HG02678 (cell line): ENCODE results near the gene SCAPER.
A peak's percentile ranks its signal among the peaks of the same experiment; 100 is the strongest.
"Not testable (repeated sequence)": the region's sequence is repeated elsewhere in the genome, so short reads cannot be mapped to it uniquely, and the experiment has no call there.

Source experiments
- ATAC-seq: cut with Tn5 transposase; IDR thresholded peaks from one replicate; pipeline ENCODE4 v1.9.1; 2021; ENCODE audit warnings: mild to moderate bottlenecking, moderate library complexity; ENCODE audit not compliant: unreplicated experiment

The SCAPER gene

DNA sequence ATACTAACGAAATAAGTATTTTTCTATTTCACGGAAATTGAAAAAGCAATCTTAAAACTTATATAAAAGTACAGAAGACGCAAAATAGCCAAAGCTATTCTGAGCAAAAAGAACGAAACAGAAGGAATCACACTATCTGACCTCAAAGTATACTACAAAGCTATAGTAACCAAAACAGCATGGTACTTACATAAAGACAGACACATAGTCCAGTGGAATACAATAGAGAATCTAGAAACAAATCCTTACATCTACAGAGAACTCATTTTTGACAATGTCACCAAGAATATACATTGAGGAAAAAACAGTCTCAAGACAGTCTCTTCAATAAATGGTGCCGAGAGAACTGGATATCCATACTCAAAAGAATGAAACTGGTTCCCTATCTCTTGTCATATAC is 322.6 kb downstream of the SCAPER start:
- ATAC-seq, result no peak

DNA sequence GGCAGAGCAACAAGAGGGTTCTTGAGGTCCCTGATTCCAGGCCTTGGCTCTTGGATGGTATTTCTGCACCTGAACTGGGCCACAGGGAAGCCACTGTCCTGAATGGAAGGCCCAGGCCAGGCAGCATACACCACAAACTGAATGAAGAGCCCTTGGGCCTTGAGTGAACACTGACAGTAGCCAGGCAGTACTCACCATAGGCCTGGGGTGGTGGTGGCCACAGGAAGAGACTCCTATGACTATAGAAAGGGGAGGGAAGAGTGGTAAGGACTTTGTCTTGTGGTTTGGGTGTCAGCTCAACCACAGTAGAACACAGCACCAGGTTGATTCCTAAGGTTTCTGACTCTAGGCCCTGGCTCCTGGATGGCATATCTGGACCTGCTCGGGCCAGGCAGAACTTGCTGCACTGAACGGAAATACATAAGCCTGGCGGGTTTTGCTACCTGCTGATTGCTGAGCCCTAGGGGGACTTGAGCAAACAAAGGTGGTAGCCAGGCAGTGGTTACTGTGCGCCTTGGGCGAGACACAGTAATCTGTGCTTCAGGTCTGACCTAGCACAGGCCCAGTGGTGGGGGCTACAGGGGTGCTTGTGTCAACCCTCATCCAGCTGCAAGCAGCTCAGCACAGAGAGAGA is 327.1 kb downstream of the SCAPER start:
- no peak for ATAC-seq

DNA sequence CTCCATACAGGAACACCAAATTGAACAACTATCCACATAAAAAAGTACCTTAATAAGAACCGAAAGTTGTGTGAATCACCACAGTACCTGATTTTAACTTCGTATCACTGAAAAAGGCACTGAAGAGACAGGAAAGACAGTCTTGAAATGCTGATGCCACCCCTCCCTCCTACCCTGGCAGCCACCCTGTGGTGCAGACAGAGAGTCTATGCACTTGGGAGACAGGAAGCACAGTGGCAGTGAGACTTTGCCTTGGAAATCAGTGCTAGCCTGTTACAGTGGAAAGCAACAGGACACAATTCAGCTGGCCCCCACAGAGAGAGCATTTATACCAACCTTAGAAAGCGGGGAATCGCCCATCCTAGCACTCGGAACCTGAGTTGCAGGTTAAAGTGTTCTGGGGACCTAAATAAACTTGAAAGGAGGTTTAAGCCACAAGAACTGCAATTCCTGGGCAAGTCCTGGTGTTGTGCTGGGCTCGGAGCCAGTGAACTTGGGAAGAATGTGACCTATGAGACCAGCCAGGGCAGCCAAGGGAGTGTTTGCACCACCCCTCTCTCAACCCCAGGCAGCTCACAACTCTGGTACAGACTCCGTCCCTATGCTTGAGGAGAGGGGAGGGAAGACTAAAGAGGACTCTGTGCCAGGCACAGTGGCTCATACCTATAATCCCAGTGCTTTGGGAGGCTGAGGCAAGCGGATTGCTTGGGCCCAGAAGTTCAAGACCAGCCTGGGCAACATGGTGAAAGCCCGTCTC is 328.4 kb downstream of the SCAPER start:
- ATAC-seq, result no peak

DNA sequence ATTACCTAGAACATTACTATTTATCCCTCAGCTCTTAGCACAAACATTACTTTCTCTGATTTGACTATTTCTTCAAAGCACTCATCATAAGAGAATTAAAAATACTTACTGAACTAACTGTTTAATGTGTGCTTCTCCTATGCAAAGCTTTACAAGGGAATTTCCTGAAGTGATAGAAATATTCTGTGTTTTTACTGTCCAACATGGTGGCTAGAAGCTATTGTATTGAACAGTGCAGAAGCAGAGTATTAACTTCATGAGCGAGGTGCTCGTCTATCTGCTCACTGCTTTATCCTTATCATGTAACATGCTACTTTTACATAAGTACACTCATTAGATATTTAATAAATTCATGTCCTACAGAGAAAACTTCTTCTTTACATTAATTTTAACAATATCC is 329.5 kb downstream of the SCAPER start:
- ATAC-seq, result no peak

DNA sequence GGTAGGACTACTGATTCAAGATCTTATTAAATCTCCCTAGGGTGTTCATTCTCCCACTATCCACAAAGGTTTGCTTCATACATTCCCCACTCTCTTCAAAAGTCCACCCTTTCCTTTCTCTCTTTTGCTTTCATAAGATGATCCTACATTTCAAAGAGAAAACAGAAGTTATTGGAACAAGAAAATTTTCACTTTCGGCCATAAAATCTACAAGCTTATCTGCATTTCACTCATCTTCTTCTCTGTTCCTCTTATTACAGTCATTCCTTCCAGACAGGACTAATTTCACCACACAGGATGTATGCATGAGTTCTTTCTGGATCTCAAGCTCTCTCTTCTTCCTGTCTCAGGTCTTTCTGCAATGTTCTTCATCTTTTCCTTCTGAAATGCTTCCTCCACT is 329.9 kb downstream of the SCAPER start:
- peak; percentile 76 for ATAC-seq

DNA sequence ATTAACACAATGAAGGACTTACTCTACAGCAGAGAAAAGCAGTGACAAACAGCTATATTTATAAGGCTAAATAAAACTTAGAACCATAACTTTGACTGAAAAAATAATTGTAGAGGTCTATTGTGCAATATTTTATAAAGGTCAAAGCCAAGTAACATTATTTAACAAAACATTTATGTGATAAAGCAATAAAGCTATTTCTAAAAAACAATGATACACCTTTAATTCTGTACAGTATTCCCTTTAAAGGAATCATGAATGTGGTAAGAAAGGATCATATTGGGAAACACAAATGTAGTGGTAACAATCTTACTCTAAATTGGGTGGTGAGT is 332.2 kb downstream of the SCAPER start:
- no peak for ATAC-seq

DNA sequence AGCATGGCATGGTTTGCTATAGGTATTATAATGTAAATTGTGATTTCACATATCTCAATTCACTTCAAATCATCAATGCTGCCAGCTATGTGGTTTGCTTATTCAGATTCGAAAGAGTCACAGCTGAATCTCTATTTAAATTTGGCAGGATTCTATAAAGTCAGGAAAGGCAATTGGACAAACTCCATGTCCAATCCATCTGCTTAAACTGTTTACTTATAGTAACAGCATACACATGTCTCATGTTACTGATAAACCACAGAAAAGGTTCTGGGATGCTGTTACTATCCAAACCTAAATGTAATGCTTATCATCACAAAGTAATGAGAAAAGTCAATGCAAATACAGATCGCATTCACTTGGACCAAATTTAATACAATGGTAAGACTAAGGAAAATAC is 338.9 kb downstream of the SCAPER start:
- no peak for ATAC-seq

DNA sequence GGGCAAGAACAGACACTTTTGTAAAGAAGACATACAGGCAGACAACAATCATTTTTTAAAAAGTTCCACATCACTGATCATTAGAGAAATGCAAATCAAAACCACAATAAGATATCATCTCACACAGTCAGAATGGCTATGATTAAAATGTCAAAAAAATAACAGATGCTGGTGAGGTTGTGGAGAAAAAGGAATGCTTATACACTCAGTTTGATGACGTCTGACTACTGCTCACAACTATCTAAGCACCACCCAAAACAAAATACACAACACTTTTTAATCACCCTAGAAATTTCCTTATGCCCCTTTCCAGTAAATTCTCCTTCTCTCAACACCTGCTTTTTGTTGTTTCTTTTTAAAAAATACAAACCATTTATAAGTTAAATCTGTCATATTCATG is 339.8 kb downstream of the SCAPER start:
- ATAC-seq, result no peak

DNA sequence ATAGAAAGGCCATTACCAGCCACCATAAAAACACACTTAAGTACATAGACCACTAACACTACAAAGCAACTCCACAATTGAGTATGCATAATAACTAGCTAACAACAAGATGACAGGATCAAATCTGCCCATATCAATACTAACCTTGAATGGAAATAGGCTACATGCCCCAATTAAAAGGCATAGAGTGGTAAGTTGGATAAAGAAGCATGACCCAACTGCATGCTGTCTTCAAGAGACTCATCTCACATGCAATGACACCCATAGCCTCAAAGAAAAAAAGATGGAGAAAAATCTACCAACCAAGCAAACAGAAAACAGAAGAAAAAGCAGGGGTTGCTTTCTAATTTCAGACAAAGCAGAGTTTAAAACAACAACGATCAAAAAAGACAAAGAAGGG is 349.9 kb downstream of the SCAPER start:
- no peak for ATAC-seq

DNA sequence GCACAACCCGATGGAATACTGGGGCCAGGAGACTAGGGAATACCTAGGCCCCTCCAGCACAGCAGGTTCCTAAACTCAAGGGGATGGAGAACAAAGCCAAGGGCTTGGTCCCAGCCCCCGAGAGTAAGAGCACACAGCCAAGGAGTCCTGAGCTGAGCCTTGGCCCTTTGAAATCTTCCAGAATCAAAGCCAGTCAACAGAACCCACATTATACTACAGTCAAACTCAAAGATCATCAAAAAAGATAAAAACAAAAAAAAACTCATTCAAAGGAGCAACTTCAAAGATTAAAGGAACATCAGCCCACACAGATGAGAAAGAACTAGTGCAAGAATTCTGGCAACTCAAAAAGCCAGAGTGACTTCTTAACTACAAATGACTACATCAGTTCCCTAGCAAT is 351.6 kb downstream of the SCAPER start:
- no peak for ATAC-seq

DNA sequence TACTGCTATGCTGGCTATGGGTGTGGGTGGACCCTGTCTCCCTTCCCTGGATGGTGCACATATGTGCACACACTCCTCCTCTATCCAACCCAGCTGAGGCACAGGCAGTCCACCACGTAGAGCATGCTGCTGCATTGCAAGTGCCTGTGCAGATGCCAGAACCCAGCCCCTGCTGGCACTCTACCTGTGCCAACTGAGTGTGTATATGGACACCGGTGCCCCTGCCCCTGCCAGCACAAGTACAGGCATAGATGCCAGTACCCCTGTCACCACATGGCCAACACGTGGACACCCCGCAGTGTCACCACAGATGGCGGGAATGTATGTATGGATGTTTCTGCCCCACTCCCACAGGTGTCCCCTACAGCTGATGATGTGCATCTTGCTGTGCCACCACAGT is 352.0 kb downstream of the SCAPER start:
- no peak for ATAC-seq

DNA sequence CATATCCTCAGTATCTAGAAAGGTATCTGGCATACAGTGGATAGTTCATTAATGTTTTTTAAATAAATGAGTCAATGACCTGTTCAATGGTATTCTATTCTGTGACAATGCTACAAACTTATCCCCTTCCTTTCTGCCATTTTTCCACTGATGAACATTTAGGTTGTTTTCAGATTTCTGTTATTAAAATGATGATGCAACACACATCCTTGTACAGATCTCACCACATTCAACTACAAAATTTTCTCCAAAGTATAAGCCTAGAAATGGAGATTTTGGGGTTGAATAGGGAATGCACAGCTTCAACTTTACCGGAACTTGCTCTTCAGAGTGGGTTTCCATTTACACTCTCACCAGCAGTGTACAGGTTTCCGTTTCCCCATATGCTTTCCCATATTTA is 358.3 kb downstream of the SCAPER start:
- no peak for ATAC-seq

DNA sequence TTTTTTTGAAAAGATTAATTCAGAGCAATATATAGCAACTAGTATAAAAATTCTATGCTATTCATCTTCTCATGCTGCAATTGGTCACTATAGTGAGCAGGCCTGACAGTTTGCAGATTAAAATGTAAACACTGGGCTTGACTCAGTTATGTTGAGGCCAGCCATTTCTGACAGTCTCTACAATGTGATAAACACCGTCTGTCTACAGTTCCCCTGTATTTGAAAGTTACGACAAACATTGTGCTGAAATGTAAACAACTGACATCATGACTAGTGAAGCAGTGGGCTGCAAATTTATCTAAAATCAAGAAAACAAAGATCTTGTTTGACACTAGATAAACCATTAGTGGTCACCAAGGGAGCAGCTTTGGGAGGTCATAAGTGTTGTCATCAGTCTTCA is 371.1 kb downstream of the SCAPER start:
- ATAC-seq, result no peak

DNA sequence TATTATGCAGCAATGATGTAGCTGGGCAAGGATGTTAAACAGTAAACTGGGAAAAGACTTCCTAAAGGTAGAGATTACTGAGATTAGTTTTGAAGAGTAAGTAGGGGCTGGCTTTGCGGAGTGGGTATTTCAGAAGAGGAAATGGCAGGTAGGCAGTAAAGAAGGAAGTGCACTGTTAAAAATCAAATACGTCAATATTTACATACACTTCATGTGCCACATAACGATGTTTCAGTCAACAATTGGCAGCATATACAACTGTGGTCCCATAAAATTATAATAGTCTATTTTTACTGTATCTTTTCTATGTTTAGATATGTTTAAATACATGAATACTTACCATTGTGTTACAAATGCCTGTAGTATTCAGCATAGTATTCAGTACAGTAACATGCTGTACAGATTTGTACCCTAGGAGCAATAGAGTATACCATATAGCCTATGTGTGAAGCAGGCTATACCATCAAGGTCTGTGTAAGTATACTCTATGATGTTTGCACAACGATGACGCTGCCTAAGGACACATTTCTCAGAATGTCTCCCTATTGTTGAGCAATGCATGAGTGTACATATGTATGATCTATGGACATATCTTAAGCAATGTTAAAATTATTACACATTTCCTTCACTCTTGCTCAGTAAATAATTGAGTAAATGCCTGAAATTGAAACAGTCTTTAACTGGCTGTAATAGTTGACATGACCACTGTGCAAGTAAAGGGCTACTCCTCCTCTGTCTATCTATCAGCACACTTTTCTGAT is 371.9 kb downstream of the SCAPER start:
- no peak for ATAC-seq

DNA sequence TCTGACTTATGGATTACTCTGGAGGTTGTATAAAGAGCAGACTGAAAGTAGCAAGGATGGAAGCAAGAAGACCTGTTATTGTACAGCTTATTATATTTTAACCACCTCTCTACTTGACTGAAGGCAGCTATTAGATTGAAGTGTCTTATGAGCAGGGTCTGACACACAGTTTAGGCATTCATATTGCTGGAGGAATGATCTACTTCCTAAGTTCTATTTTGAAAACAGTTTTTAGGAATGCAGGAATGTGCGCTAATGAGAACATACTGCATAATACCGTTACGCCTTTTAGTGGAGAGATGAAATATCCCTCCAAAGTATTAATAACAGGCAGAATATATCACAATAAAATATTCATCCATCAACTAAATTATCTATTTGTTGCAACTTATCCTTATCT is 375.2 kb downstream of the SCAPER start:
- no peak for ATAC-seq

DNA sequence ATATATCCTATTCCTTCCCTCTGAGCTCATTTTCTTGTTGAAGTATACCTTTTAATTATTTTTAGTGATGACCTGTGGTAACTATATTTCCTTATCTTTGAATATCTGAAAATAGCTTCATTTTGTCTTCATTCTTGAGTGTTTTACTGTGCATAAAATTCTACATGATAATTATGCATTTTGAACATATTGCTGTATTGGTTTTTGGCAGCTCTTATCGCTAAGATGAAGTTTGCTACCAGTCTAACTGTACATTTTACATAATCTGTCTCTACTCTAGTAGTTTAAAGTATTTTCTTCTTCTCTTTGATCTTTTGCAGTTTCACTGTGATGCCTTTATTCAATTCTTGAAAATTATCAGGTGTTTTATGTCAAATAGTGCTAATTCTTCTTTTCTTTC is 379.0 kb downstream of the SCAPER start:
- no peak for ATAC-seq

DNA sequence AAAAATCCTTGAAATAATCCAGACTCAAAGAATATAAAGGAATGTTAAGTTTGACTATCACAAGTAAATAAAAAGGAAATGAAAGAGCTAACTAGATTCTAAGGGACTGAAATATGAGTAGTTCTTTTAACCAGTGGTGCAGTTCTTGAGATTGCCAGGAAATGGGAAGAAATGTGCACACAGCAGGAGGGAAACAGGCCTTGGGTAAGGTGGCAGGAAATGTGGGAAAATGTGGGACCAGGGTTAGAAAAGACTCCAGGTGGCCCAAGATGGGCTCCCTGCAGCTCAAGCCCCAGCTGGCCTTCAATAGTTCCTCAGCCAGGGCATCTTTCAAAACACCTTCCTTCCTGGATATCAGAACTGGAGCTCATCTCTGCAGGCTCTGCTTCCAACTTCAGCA is 387.2 kb downstream of the SCAPER start:
- ATAC-seq, result no peak

DNA sequence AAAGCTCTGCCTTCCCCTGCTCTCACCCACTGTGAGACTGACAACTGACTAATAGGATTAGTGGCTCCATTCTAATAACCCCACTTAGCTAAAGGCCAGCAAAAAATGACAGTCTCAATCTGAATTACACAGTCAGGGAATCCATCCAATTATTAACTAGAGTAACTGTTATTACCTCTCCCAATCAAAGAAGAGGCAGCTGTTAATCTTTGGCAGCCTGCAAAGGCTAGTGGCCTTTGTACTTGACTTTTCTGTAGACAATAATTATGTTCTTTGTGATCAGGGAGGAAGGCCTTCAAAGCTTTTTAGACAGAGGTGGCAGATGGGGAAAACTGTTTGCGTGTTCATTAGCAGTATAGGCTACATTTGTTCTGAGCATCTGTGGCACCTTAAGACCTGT is 390.9 kb downstream of the SCAPER start:
- no peak for ATAC-seq

DNA sequence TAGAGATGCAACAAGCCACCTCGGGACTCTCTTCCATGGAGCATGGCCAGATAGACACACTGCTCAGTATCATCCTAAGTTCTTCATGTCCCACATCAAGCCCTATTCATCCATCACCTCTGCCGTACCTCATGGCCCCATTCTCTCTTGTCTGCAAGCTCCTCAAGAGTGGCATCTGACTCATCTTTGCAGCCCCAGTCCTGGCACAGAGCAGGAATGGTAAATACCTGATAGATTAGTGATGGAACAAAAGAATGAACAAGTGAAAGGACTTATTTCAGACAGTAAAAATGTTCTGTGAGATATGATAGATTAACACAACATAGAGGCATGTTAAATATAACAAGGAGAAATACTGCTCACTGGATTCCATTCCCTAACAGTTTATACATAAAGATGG is 392.2 kb downstream of the SCAPER start:
- no peak for ATAC-seq

DNA sequence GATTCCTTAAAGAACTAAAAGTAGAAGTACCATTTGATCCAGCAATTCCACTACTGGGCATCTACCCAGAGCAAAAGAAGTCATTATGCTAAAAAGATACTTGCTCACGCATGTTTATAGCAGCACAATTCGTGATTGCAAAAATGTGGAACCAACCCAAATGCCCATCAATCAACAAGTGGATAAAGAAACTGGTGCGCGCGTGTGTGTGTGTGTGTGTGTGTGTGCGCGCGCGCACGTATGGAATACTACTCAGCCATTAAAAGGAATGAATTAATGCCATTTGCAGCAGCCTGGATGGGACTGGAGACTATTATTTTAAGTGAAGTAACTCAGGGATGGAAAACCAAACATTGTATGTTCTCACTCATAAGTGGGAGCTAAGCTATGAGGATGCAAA is 394.5 kb downstream of the SCAPER start:
- not testable (repeated sequence) for ATAC-seq

DNA sequence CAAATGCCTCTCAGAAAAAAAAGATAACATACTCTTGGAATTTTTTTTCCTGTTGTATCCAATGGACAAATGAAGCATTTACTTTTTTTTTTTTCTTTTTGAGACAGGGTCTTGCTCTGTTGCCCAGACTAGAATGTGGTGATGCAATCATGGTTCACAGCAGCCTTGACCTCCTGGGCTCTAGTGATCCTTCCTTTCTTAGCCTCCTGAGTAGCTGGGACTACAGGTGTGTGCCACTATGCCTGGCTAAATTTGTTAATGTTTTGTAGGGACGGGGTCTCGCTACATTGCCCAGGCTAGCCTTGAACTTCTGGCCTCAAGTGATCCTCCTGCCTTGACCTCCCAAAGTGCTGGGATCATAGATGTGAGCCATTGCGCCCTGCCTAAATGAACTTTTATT is 401.3 kb downstream of the SCAPER start:
- ATAC-seq, result no peak

DNA sequence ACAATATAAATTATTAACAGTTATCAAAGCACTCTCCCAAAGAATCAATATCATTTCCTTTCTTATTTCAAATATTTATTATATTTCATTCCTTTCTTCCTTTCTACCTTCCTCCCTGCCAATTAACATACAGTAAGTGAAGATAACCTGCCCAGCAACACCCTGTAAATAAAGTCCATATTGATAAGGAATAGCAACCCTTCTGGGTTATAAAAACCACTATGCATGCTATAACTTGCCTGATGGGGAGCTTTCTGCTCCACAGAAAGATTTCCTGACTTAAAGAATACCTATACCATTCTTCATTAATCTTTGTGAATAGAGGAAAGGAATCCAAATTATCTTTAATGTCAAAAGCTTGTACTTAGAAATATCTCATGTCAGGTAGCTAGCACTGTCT is 402.0 kb downstream of the SCAPER start:
- no peak for ATAC-seq
